RKO (cell line): Measurements from ENCODE around the gene SOSTDC1.
A peak's percentile ranks its signal among the peaks of the same experiment; 100 is the strongest.

Experiments used
- DNase-seq: peaks from one replicate; pipeline ENCODE4 v3.0.0-alpha.2; 2016; ENCODE audit warnings: low spot score

Gene SOSTDC1

DNA sequence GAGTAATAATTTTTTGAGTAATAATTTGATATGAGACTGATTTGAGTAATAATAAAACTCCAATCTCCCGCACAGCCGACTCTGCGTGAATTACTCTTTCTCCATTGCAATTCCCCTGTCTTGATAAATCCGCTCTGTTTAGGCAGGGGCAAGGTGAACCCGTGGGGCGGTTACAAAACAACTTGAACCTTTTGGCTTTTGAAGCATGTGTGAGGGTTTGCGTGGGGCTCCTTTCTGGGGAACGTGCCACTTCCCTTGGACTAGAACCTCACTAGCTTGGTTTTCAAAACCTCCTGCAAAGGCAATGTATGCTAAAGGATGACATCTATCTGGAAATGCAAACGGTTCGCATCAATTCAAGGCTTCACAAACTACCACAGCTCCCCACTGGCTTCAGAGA lies 45.7 kb downstream of the SOSTDC1 start:
- DNase-seq: peak; percentile 4

DNA sequence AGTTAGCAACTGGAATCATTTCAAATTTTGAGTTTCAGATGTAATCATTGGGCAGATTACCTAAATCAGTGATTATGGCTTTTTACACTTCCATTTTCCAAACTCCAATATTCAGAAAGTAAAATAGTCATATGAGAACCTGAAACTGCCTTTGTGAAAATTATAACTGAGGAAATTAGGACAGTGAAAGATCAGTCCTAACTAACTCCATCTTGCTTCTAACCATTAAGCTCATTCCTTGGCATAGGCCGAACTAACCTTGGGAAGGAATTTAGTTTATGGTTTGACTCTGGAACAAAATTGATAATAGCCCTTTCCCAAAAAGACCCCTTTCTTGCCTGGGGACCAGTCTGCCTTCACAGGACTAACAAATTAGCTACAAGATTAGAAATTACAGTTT lies 46.4 kb downstream of the SOSTDC1 start:
- no peak for DNase-seq

DNA sequence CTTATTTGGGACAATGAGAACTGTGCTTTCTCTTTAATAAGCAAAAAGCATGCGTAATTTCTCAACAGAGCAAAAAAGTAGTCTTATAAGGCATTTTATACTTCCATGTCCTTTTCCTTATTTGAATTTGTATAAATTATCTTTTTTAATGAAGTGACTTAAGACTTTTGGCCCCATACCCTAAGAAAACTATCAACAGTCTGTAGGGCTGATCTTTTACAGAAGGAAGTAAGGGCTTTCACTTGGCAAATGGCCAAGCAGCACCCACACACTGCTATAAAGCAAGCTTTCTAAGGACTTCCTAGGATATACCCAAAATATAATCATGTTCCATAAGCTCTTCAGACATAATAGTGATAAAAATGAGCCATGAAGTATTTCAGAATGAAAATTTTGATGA lies 47.6 kb downstream of the SOSTDC1 start:
- no peak for DNase-seq

DNA sequence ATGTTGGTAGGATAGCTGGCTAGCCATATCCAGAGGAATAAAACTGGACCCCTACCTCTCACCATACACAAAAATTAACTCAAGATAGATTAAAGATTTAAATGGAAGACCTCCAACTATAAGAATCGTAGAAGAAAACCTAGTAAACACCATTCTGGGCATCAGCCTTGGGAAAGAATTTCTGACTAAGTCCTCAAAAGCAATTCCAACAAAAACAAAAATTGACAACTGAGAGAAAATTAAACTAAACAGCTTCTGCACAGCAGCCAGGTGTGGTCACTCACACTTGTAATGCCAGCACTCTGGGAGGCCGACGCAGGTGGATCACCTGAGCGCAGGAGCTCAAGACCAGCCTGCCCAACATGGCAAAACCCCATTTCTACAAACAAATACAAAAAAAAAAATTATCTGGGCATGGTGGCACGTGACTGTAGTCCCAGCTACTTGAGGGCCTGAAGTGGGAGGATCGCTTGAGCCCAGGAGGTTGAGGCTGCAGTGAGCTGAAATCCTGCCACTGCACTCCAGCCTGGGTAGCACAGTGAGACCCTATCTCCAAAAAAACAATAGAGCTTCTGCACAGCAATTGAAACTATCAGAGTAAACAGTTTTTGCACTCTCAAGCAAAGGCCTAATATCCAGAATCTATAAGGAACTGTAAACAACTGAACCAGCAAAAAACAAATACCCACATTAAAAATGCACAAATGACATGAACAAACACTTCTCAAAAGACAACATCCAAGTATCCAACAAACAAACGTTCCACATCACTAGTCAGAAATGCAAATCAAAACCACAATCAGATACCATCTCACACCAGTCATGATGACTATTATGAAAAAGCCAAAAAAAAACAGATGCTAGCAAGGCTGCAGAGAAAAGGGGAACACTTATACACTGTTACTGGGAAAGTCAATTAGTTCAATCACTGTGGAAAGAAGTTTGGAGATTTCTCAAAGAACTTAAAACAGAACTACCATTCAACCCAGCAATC lies 49.0 kb downstream of the SOSTDC1 start:
- peak; percentile 30 for DNase-seq

DNA sequence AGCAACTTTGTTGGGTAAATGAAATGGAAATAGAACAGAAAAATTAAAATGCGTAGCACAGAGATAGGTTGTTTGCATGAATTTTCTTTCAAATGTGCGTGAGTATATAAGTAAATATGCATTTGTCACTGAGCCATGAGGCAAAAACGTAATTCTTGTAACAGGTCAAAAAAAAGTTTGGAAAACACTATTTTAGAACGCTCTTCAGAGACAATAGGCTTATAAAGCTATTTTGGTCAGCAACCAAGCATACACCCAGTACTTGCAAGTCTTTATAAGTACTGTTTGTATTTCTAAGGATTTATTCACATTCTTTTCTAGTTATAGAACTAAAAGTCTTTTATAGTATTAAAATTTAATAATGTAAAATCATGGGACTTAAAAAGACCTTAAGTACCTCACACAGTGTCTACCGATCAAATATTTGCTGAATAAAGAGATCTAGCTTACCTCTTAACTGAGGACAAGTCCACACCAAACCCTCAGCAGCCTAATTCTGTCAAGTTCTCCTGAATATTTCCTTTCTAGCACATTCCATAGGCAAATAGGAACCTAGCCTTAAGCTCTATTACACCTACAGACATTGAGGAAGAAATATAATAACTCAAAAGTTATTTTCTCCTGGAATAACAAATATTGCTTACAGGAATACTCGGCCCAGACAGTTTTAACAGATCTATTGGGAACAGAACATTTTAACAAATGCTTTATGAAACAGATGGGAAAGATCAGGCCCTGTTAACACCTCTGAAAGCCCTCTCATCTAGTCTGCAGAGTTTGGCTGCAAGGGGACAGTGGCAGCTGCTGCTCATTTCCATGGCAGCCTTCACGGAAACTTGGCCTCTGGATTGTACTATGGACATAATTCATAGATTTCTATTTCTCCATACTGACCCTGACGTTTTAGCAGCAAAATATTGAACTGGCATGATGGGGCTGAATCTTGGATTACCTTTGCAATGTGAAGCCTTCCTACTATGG lies 53.0 kb downstream of the SOSTDC1 start:
- DNase-seq: no peak
